HG02798 (cell line): ENCODE measurements around the gene JDP2.
"Not testable (repeated sequence)": the region's sequence is repeated elsewhere in the genome, so short reads cannot be mapped to it uniquely, and the experiment has no call there.

Experiments used
- ATAC-seq: cut with Tn5 transposase; IDR thresholded peaks from one replicate; pipeline ENCODE4 v1.9.1; 2021; ENCODE audit warnings: mild to moderate bottlenecking; ENCODE audit not compliant: unreplicated experiment, poor library complexity

JDP2 gene, protein sequence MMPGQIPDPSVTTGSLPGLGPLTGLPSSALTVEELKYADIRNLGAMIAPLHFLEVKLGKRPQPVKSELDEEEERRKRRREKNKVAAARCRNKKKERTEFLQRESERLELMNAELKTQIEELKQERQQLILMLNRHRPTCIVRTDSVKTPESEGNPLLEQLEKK

DNA sequence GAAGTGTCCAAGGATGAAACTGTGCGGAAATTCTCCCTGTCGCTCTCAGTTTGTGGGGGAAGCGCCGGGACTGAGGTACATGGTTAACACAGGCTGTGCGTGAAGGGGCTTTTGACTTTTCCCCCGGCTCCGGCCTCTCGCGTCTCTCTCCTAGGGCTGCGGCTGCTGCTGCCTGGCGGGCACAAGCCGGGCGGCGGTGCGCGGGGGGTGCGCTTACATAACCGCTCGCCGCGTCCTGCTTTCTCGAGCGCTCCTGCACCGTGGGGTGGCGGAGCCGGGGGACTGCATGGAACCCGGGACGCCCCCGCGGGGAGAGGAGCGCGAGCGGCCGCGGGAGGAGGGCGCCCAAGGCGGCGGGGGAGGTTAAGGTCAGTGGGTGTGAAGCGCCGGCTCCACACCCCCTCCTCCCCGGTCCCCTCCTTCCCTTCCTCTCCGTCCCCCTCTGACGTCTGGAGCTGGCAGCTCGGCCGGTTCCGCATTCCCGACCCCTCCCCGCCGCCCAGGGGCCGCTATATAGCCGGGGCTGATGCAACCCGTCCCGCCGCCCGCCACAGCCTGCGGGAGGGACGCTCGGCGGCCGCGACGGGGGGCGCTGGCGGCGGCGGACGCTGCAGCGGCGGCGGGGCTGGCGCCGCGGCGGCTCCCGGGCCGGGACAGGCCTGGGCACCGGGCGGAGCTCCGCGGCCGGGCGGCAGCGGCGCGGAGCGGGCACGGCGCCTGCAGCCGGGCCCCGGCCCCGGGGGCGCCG lies at the start of gene JDP2:
JDP2 (plus strand) TSS at position 541 of the 748 bp plus-strand sequence. CDS start 9,899 bp downstream, outside the sequence.
- peak; percentile 47 for ATAC-seq

DNA sequence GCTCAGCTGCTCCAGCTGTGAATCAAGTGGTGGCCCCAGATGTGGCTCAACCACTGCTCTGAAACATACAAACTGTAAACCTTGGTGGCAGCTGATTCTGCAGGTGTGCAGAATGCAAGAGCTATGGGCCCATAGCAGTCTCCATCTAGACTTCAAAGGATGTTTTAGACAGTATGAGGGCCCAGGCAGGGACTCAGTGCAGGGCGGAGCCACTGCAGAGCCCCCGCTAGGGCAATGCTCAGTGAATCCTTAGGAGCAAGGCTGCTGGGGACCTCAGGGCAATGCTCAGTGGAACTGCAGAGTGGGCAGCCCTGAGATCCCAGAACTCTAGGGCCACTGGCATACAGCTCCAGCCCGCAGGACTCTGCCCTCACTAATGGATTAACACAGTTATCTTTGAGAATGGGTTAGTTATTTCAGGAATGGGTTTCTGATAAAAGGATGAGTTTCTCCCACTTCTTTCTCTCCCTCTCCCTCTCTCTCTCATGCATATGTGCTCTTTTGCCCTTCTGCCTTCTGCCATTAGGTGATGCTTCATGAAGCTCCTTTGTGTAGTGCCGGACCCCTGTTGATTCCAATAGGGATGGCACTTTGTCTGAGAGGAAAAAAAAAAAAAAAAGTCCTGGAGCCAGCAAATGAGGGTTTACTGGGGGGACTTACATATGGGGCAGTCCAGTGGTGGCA lies 48.4 kb upstream of the JDP2 start:
- no peak for ATAC-seq

DNA sequence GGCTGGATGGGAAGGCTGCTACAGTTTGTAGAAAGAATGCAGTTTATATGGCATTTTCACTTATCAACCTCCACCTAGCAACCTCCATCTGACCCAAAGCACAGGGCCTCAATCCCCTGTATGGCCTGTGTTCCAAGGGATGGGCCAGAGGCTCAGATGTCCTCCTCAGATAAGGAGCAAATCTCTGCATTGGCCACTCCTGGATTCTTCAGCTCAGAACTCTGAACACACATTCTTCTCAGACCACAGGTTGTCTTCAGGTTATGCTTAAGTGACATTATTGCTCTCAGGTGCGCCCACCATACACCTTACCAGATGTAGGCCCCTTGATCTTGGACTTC lies 47.9 kb upstream of the JDP2 start:
- ATAC-seq, result no peak

DNA sequence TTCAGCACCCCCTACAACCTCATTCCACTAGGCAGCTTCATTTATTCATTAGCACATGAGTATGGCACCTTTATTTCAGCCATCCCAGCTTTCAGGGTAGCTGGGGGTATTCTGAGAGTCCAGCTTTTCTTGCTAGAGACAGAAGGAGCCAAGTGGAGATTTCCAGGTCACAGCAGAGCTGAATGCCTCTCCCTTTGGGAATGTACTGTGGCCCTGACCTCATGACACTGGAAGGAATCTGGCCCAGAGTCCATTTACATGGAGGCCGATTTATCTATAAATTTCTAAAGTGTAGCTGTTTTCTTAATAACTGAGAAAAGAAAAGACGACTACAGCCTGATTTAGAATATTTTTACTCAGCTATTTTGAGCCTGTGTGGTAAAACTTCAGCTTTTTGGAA lies 47.2 kb upstream of the JDP2 start:
- ATAC-seq, result no peak

DNA sequence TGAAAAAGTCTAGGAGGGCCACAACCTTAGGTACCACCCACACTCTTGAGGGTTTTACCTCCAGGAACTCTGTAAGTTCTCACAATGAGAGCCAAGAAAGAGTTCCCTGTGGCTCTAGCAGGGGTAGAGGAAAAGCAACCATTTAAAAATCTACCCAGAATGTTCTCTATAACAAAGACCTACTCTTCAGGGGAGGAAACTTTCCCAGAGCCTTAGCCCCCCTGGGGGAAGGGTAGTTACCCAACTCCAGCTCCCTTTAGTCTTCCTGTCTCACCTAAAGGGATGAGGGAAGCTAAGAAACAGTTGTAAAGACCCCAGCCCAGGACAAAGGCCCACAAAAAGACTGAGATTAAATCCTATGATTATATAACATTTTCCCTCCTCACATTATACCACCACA lies 46.2 kb upstream of the JDP2 start:
- no peak for ATAC-seq

DNA sequence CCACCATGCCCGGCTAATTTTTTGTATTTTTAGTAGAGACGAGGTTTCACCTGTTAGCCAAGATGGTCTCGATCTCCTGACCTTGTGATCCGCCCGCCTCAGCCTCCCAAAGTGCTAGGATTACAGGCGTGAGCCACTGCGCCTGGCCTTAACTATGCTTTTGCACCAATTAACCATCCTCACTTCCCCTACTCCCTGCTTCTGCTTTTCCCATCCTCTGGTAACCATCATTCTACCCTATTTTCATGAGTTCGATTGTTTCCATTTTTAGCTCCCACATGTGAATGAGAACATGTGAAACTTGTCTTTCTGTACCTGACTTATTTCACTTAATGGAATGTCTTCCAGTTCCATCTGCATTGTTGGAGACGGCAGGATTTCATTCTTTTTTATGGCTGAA lies 44.6 kb upstream of the JDP2 start:
- ATAC-seq, result not testable (repeated sequence)

DNA sequence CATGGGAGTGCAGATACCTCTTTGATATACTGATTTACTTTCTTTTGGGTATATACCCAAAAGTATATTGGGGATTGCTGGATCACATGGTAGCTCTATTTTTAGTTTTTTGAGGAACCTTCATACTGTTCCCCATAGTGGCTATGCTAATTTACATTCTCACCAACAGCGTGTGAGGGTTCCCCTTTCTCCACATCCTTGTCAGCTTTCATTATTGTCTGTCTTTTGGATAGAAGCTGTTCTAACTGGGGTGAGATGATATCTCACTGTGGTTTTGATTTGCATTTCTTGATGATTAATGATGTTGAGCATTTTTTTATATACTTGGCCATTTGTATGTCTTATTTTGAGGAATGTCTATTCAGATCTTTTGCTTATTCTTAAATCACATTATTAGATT lies 44.1 kb upstream of the JDP2 start:
- no peak for ATAC-seq

DNA sequence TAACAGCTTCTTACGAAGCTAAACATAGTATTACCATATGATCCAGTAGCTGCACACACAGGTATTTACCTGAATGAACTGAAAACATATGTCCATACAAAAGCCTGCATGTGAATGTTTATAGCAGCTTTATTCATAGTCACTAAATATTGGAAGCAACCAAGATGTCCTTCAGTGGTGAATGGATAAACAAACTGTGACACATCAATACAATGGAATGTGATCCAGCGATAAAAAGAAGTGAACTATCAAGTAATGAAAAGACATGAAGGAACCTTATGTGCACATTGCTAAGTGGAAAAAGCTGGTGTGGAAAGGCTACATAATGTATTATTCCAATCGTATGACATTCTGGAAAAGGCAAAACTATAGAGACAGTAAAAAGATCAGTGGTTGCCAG lies 38.1 kb upstream of the JDP2 start:
- ATAC-seq, result no peak

DNA sequence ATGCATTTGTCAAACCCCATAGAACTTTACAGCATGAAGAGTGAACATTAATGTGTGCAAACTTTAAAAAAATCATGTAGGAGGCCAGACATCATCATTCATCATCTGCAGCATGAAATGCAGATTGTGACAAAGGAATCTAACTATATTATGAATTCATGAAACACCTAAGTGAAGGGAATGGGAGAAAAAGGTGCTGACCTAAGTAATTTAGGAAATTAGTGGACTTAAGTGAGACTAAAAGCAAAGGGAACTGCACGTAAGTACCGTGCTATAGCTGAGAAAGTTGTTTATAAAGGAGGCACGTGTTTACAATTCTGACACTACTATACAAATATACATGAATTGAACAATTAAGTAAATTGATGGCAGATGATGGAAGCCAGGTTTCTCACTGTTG lies 37.6 kb upstream of the JDP2 start:
- no peak for ATAC-seq

DNA sequence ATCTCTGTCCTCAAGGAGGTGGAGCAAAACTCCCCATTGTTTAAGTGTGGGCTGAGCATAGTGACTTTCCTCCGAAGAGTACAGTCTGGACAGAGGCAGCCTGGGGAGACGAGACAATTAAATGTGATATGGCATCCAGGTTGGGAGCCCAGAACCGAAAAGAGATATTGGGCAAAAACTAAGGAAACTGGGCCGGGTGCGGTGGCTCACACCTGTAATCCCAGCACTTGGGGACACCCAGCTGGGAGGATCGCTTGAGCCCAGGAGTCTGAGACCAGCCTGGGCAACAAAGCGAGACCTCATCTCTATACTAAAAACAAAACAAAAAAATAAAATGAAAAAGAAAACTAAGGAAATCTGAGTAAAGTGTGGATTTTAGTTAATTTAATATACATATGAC lies 35.9 kb upstream of the JDP2 start:
- no peak for ATAC-seq

DNA sequence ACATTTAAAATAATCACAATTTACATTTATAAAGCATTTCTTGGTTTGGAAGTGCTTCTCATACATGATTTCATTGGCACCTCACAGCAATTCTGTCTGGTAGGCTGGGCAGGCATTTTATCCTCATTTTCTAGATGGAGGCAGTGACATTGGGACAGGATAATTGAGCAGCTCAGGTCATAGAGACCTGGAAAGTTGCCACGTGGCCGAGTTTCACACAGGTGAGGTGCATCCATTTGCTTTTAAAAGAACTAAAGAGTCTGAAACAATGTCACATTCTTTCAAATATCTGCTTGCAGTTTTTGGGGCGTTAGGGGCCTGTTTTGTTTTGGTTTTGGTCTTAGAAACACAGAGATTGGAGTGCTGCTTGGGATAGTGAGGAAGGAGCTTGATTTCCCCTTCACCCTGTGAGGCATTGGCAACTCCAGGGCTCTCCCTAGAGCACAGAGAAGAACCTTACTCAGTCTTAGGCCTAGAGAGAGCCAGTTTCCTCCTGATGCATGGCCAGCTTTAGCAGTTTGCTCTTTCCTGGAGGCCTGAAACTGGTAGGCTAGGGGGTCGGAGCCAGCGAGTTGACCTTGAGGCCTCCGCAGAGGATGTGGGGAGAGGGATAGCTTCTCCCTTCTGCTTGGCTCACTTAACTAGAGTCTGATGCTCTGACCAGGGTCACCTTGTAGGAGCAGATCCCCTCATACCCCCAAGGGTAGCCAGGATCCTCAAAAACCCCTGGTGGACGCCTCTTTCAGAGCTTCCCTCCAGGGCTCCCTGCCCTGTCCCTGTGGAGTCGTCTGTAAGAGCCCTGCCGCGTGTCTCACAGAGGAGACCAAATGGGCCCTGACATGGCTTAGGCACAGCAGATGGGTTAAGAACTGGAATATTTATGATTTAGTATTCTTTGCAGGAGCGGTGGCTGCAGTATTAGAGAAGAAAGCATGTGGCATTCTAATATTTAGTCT lies 34.9 kb upstream of the JDP2 start:
- ATAC-seq, result no peak

DNA sequence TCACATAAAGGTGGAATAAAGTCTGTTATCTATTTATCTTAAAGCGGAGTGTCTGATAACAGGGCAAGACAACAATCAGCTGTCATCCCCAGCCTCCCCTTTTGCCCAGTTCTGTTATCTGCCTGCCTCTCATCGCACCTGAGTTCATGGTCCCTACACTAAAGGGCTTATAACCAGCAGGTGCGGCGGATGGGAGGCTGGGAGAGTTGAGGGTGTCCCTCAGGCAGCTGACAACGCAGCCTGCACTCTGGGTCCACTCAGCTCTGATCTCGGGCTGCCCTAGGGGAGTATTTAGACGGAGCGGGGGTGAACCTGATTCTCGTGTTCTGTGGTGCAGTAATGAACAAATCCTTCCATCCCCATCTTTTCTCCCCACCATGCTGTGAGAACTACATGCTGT lies 34.0 kb upstream of the JDP2 start:
- ATAC-seq, result no peak

DNA sequence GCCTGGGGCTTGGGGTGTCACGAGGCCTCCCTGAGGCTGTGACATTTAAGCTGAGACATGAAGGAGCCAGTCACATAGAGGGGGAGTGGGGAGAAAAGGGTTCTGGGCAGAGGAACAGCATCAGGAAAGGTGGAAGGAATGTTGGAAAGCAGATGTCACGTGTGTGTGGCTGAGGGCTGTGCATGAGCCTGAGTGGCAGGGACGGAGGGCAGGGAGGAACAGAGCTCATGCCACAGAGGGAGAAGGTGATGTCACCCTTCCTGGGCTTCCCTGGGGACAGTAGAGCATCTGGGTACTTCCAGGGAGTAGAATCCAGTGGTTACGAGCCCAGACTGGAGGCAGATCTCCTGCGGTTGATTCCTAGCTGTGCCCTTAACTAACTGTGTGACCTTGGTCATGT lies 32.0 kb upstream of the JDP2 start:
- no peak for ATAC-seq

DNA sequence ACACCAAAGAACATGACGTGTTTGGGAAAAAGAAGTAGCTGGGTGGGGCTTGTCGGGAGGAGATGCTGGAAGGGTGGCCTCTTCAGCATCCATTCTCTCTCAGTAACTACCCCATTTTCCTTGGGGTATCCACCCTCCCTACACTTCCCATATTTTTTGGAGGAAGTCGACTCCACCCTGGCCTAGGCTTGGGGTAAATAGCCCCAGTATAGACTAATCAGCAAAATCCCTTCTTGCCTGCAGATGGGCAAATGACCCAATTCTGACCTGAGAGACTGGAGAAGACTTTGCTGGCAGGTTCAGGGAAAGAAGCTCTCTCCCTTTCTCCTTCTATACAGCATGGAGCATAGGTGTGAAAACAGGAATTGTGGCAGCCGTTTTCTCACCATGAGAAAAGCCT lies 28.5 kb upstream of the JDP2 start:
- ATAC-seq, result no peak

DNA sequence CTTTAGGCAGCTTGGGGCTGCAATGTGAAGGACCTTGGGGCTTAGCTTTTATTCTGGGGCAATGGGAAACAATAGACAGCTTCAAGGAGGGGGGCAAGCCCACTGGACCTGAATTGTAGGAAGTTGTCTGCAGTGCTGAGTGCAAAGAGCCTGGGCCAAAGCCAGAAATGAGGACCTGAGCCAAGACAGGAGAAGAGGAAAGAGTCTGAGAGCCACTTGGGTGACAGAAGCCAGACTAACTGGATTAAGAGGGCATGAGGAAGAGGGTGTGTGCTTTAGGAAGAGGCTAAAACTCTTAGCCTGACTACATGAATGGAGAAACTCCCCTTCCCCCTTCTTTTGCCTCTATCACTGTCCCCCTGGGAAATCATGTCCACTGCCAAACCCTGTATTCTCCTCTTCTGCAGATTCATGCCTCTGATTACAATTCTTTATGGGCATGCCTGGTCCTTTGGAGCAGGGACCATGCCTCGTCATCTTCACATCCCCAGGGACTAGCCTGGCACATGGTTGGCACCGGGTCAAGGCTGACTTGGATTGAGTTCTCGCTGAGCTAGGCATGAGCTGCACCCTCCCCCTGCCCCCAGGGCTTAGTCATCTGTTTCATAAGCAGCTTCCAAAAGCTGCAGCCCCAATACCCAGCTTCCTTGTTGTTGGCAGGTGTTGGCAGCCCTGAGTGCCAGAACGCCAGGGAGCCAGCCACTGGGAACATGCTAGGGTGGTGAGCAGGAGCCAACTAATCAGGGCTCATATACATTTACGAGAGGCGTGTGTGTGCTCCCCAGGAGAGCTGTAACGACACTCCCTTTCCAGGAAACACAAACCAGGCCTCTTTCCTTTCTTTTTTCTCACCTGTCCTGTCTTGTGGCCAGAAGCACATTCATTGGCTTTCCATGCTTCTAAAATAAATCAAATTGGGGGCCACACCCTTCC lies 27.7 kb upstream of the JDP2 start:
- no peak for ATAC-seq

DNA sequence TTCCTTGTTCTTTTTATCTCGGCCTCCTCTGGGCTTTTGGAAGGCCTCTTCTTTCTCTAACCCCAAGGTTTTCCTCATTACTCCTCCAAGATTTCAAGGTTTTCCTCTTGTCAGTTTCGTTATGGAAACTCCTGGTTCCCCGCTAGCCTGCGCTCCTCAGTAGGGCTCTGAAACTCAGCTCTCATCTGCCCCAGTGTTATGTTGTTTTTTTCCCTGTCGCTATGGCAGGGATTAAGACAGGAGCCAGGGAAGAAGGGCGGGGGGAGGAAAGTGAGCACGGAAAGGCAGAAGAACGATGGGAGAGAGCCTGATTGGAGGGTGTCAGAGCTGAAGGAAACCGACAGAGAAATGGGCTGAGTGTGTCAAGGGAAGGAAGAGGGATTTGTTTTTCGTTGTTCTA lies 26.5 kb upstream of the JDP2 start:
- no peak for ATAC-seq

DNA sequence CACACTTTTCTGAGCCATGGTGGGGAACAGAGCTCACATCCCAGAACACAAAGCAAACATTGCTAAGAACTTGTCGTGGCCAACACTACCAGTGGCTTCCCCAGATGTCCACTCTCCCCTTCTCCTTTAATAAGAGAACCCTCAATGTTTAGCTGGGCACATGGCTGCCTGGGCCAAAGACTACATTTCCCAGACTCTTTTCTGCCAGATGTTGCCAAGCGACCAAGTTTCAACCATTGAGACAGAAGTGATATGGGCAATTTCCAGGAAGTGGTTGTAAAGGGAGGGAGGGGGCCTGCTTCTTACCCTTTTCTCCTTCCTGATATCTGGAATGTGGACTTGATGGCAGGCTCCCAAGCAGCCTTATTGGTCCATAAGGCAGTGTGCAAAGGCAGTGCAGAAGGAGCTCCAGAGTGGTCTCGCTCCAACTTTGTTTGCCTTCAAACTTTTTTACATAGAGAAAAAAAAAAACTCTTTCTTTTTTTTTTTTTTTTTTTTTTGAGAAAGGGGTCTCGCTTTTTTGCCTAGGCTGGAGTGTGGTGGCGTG lies 24.9 kb upstream of the JDP2 start:
- ATAC-seq, result no peak

DNA sequence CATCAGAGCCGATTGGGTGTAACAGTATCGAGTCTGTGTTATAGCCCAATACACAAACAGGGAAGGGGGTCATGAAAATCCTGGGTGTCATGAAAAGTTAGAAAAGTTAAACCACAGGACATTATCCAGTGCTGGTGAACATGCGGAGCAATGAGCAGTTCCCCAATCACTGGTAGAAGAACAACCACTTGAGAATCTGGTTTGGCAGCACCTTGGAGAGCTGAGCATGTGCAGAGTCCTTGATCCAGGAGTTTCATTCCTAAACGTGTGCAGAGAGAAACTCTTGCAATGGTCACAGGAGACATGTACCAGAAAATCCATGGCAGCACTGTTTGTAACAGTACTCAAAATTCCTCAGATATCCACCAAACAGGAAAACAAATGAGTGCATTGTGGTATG lies 23.0 kb upstream of the JDP2 start:
- ATAC-seq, result no peak

DNA sequence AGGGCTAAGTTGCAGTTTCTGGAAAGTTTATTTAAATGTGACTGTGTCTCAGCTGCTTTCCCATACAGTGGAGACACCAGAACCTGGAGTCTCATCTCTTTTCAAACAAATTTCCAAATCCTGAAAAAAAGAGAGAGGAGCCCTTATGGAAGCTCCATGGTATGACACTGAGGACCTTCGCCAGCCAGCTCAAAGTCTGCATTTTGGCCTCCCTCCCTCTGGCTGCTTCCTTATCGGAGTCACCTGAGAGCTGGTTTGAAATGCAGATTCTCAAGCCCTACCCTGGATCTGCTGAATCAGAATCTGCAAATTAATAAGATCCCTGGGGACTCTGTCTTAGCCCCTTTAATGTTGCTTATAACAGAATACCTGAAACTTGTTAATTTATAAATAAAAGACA lies 21.7 kb upstream of the JDP2 start:
- ATAC-seq, result no peak
